Measurements from ENCODE around the gene CD48.

GRCh38 chr1:160666079-160666442 is 45.6 kb downstream of the CD48 start:
- TF ChIP-seq POLR2A (IDR thresholded peaks at IDR 0.05; ENCODE audit: low read depth, low read length) (no peak), POLR2AphosphoS5 (IDR thresholded peaks at IDR 0.05; ENCODE audit: low read depth, low read length) (no peak)
